ENCODE results near the gene ETS1.
A peak's percentile ranks its signal among the peaks of the same experiment; 100 is the strongest.

Gene ETS1, protein sequence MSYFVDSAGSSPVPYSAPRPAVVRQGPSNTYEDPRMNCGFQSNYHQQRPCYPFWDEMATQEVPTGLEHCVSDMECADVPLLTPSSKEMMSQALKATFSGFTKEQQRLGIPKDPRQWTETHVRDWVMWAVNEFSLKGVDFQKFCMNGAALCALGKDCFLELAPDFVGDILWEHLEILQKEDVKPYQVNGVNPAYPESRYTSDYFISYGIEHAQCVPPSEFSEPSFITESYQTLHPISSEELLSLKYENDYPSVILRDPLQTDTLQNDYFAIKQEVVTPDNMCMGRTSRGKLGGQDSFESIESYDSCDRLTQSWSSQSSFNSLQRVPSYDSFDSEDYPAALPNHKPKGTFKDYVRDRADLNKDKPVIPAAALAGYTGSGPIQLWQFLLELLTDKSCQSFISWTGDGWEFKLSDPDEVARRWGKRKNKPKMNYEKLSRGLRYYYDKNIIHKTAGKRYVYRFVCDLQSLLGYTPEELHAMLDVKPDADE

DNA sequence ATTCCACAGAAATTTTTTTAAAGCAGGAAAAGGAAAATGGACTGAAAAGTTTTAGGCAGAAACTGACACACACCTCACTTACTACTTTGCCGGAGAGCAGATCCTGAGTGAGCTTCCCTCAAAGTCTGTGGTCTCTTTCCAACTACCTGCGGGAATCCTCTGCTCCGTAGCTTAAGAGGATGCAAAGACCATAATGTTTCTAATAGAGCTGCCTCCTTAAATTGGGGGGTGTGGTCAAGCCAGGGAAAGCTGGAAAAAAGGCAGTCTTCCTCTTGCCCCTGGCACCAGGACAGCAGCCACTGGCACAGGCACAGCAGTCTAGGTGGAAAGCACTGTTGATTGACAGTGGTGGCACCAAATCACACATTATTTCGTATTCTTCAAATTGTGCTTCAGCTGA is at the start of gene ETS1:
Gene ETS1, minus strand, starts transcription at position 144 of the 400 bp plus-strand sequence. CDS start 14,428 bp downstream, outside the sequence.
- DNase-seq (ENCODE audit: low read depth in 1 of 2, low spot score in 1 of 2): peak in 1 of 2 experiments; percentile 47
- in situ Hi-C loops (cut with HindIII; ENCODE audit: low pct_unique_long_range_greater_than_20kb, low sequenced_read_pairs): no loop called here
- no peak for TF ChIP-seq JUND (IDR thresholded peaks at IDR 0.05; ENCODE audit: low read depth)

DNA sequence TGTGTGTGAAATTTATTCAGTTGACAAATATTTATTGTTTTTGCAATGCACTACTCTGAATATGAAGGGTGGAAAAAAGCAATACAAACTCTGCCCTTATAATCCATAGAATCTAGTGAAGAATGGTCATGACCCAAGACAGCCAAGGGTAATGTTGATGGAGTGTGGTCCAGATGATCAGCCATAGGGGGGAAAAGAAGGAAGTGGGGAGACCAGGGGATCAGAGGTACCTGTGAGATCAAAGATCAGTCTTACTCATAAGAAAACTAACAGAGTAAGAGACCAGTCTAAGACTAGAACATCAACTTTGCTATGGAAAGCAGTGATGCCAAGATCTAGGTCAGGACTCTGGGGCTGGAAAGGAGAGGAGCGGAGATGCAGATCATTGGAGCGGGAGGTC is 47.0 kb upstream of the ETS1 start:
- in situ Hi-C loops (cut with HindIII; ENCODE audit: low pct_unique_long_range_greater_than_20kb, low sequenced_read_pairs): loop anchor here (25.0 kb wide), 1 partner anchor 447 kb away; no protein-coding TSS in a partner anchor
- no peak for TF ChIP-seq JUND (IDR thresholded peaks at IDR 0.05; ENCODE audit: low read depth)
- no peak for DNase-seq (ENCODE audit: low read depth in 1 of 2, low spot score in 1 of 2)

DNA sequence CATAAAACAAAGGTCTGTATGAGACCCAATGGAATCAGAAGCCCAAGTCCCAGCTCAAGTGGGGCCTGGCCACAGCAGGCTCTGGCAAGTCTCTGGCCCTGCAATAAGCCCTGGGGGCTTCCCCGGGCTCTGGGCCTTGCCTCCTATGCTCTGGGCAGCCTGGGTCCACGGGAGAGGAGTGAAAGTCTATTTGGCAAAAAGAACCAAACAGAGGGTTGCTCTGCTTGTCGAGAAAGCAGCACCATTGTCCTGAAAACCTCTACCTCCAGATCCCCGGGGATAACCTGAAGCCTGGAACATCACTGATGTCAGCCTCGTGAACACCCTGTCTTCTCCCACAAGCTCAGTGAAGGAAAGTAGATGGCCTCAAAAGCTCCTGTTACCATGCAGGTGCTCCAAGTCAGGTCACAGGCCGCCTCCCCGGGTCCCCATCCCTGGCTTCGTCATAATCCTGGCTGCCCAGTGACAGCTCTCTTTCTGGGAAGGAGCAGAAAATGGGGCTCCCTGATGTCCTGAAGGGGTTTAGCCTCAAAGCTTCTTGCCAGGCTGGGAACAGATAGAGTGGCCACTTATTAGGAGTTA is 46.1 kb upstream of the ETS1 start:
- in situ Hi-C loops (cut with HindIII; ENCODE audit: low pct_unique_long_range_greater_than_20kb, low sequenced_read_pairs): loop anchor here (25.0 kb wide), 1 partner anchor 446 kb away; no protein-coding TSS in a partner anchor
- DNase-seq (ENCODE audit: low read depth in 1 of 2, low spot score in 1 of 2): no peak
- TF ChIP-seq JUND (IDR thresholded peaks at IDR 0.05; ENCODE audit: low read depth): no peak

DNA sequence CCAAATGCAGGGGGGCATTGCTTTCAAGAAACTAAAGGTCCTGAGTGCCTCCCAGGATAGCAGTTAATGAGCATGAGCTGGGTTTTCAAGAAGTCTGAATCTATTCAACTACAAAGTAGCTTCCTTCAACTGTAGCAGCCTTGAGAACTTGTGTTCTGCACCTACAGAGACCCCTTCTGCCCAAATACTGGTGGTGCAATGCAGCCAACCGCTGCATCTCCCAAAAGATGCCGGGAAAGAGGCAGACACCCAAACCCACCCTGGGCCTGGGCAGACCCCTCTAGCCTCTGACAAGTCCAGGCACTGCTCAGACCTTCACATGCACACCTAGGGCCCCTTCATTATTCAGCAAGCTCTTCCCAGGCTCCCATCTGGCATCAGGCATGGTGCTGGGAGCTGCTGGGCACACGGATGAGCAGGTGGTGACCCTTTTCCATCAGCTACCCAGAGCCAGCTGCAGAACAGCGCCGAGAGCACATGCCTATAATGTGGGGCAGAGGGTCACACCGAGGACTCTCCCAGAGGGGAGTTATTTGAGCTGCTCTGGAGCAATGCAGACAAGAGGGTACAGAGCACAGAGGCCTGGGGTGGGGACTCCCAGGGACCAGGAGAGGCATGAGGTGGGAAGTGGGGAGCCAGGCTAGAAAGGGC is 44.9 kb upstream of the ETS1 start:
- peak in 1 of 2 experiments; percentile 66 for DNase-seq (ENCODE audit: low read depth in 1 of 2, low spot score in 1 of 2)
- no peak for TF ChIP-seq JUND (IDR thresholded peaks at IDR 0.05; ENCODE audit: low read depth)
- in situ Hi-C loops (cut with HindIII; ENCODE audit: low pct_unique_long_range_greater_than_20kb, low sequenced_read_pairs): loop anchor here (25.0 kb wide), 1 partner anchor 445 kb away; no protein-coding TSS in a partner anchor

DNA sequence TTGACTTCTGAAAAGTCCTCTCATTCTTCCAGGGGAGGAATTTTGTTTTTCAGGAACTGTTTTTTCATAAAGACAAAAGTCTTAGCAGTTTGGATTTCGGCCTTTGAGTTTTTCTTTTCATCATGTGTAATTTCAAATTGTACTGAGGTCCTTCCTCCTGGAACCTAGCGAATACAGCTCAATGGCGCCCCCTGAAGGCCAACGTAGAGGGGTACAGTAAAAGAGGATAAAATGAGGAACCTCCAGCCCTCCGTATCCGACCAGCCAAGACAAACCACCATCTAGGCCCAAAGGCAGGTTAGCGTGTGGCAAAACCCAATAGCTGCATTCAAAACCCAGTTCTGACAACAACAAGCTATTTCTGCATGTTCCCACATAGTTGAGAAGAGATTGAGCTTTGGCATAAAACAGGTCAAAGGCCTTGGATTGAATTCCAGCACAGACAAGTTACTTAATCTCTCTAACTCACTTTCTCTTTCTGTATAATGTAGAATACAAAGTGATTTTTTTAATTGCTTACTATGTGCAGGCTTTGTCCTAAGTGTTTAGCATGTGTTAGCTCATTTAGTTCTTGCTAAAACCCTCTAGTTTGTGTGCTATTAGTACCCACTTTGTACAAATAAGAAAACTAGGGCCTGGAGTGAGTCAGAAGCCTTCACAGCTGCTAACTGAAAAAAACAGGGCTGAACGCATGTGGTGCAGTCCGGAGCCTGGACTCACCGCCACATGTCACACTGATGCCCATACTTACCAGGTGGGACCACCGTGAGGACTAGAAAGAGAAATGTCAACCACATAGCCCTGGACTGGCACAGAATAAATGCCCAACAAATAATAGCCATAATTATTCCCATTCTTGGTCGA is 43.2 kb upstream of the ETS1 start:
- no peak for TF ChIP-seq JUND (IDR thresholded peaks at IDR 0.05; ENCODE audit: low read depth)
- in situ Hi-C loops (cut with HindIII; ENCODE audit: low pct_unique_long_range_greater_than_20kb, low sequenced_read_pairs): loop anchor here (25.0 kb wide), 1 partner anchor 443 kb away; no protein-coding TSS in a partner anchor
- DNase-seq (ENCODE audit: low read depth in 1 of 2, low spot score in 1 of 2): peak; percentile 83 to 90

DNA sequence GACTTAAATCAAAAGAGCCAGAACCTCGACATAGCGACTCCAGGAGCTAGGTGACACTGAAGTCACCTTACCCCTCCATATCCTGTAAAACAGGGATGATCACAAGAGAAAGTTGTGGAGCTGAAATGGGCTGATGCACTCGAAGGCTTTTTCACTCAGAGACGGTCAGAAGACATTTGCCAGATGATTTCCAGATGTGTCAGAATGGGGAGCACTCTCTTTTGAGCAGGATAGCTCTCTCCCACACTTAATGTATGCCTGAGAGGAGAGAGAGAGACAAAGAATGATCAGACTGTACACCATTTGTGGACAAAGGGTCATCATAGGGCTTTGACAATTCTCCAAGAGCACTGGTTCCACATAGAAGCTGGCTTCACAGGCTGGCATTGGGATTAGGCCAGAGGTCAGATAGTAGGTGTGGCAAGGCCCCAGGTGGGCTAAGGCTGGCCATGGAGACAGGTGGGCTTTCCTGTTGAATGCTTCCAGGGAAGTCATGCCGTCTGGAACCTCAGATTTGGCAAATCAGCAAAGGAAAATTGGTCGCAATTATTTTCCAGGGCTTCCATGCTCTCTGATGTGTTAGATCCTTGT is 42.3 kb upstream of the ETS1 start:
- no peak for DNase-seq (ENCODE audit: low read depth in 1 of 2, low spot score in 1 of 2)
- no peak for TF ChIP-seq JUND (IDR thresholded peaks at IDR 0.05; ENCODE audit: low read depth)
- in situ Hi-C loops (cut with HindIII; ENCODE audit: low pct_unique_long_range_greater_than_20kb, low sequenced_read_pairs): loop anchor here (25.0 kb wide), 1 partner anchor 442 kb away; no protein-coding TSS in a partner anchor

DNA sequence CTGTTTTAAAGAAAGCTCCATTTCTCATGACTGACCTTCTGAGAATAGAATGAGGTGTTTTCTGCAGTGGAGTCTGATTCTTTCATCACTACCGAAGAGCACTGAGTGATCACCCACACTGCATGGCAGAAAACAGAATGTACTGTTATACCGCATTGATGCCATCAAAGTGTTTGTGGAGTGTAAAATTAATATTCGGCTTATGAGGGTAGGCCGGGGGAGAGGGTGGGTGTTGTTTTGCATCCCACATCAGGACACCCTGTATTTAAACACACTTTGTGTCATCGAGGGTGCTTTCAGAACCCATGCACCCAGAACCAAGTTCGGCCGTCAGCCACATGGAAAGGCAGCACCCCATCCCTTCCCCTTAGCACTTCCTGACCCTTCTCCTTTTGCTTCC is 41.3 kb upstream of the ETS1 start:
- no peak for DNase-seq (ENCODE audit: low read depth in 1 of 2, low spot score in 1 of 2)
- in situ Hi-C loops (cut with HindIII; ENCODE audit: low pct_unique_long_range_greater_than_20kb, low sequenced_read_pairs): loop anchor here (25.0 kb wide), 1 partner anchor 441 kb away; no protein-coding TSS in a partner anchor
- no peak for TF ChIP-seq JUND (IDR thresholded peaks at IDR 0.05; ENCODE audit: low read depth)

DNA sequence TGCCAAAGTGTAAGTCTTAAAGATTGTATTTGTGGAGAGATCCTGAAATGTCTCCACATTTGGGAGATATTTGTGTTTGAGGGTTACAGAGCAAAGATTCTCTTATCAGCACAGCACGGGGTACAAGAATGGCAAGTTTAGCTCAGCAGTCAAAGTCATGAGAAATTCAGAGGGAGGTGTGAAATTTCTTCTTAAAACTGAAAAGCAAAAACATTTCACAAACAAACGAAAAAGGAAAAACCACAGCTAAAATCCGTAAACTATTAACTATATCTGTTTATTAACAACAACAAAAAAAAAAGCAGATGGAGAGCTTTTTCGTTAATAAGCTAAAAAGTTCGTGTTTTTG is 40.9 kb upstream of the ETS1 start:
- no peak for DNase-seq (ENCODE audit: low read depth in 1 of 2, low spot score in 1 of 2)
- in situ Hi-C loops (cut with HindIII; ENCODE audit: low pct_unique_long_range_greater_than_20kb, low sequenced_read_pairs): loop anchor here (25.0 kb wide), 1 partner anchor 441 kb away; no protein-coding TSS in a partner anchor
- TF ChIP-seq JUND (IDR thresholded peaks at IDR 0.05; ENCODE audit: low read depth): no peak

DNA sequence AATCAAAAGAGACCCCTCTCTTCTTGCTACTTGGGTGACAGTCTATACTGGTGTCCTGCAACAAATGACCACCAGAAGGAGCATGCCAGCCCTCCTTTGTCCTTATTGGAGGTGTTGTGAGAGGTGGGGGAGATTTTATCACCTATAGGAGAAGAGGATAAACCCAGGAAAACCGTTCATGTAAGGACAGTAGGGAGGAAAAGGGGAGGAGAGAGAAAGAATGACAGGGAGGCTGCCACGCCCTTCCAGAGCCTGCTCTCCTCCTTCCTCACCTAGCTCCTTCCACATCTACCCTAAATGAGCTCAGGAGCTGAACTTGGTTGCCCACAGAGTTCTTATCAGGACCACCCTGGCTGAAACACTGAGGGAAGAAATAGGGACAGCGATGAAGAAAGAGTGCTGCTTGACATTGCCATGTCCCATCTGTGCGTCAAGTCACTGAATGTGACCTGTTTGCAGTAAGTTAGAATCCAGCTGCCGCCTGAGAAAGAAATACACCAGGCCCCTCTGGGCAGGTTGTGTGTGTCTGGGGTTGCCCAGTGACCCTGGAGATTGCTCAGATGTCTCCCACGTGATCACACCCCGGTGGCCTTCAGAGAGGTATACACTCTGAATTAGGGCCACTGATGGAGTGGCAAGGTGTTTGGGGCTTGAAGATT is 40.4 kb upstream of the ETS1 start:
- in situ Hi-C loops (cut with HindIII; ENCODE audit: low pct_unique_long_range_greater_than_20kb, low sequenced_read_pairs): loop anchor here (25.0 kb wide), 1 partner anchor 440 kb away; no protein-coding TSS in a partner anchor
- DNase-seq (ENCODE audit: low read depth in 1 of 2, low spot score in 1 of 2): no peak

DNA sequence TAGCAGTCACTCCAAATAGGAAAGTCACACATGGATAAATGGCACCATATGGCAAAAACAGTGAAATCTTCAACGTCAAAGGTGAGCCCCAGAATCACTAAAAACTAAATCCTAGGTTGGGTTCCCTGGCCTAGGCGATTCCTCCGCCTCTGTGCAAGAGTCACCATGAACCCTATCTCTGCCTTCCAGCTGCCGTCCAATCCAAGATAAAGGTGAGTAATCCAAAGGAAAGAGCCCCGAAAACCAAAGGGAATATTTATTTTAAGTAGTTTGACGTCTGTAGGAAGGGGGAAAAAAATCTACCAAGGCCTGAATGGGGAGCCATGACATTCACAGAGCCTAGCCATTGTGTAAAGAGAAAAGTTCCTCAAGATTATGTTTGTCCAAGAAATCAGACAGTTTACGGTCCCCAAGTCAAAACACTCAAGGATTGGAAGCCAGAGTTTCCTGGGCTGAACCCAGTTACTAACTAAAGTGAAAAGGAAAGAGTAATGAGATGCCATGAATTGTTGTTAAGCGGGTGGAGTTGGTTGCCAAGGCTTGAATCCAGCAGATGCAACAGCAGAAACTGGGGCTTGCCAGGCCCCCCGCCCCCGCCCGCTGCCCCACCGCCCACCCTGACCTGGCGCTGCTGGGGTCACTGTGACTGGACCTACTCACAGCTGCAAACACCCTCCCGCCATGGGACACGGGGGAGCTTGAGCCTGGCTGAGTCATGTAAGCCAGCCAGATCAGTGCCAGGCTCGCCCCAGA is 39.7 kb upstream of the ETS1 start:
- DNase-seq (ENCODE audit: low read depth in 1 of 2, low spot score in 1 of 2): no peak
- TF ChIP-seq JUND (IDR thresholded peaks at IDR 0.05; ENCODE audit: low read depth): no peak
- in situ Hi-C loops (cut with HindIII; ENCODE audit: low pct_unique_long_range_greater_than_20kb, low sequenced_read_pairs): loop anchor here (25.0 kb wide), 1 partner anchor 440 kb away; no protein-coding TSS in a partner anchor

More for the DNA sequence above, 40.4 kb upstream of the ETS1 start:
- TF ChIP-seq JUND (IDR thresholded peaks at IDR 0.05; ENCODE audit: low read depth): no peak
